Endothelial cell of umbilical vein (primary cell): ENCODE results near the gene RAB40C. TPM values are rescaled to one million over a fixed set of nuclear protein-coding genes. Genes with fewer than 3 reads are reported as not detected.

ENCODE experiments used
- BruUV-seq: library from RNA; stranded (reverse); fragments of 400-500 nt; replicated peaks from 2 replicates; lab custom pipeline; 2021; lab: Mats Ljungman, UMichigan
- CTCF ChIA-PET: fragments of 300-600, 350-600 bp; sonication (Branson Sonifier 250); formaldehyde crosslinking; loops from one replicate; lab custom pipeline; 2021; ENCODE audit warnings: antibody characterized with exemption, inconsistent platforms; lab: Charles Lee
- POLR2A ChIA-PET: fragments of 300-600, 350-600 bp; sonication (Branson Sonifier 250); formaldehyde crosslinking; loops from one replicate; lab custom pipeline; 2021; ENCODE audit warnings: antibody characterized with exemption, inconsistent platforms; lab: Charles Lee
- DNase-seq: peaks from one replicate; pipeline ENCODE4 v3.0.0-alpha.2; 2011; ENCODE audit warnings: low read depth, low spot score
- FAIRE-seq: peaks from 2 replicates; lab custom pipeline; 2011; peaks lifted over from hg19 to GRCh38; lab: Jason Lieb, UNC
- H2AFZ ChIP-seq: 2 replicates; pipeline ENCODE4 v1.6.0; 2012; ENCODE audit warnings: low read depth, low read length, control low read depth, inconsistent platforms
- H3K27ac ChIP-seq: 2 replicates; pipeline ENCODE4 v1.5.1; 2011; ENCODE audit warnings: low read depth, mild to moderate bottlenecking, control low read depth, low read length, moderate library complexity; ENCODE audit not compliant: insufficient read depth
- H3K27me3 ChIP-seq, 2 experiments: 2 replicates each; pipeline versions ENCODE4 v1.6.0 to v1.6.1; 2011; ENCODE audit warnings: low read length in 2 of 2, mixed read lengths in 1 of 2; ENCODE audit not compliant: control insufficient read depth in 2 of 2, insufficient read depth in 2 of 2
- H3K36me3 ChIP-seq, 2 experiments: 2 replicates in 1 of 2; 3 replicates in 1 of 2; pipeline ENCODE4 v1.5.1; 2011; ENCODE audit warnings: low read length in 2 of 2, mild to moderate bottlenecking in 1 of 2, moderate library complexity in 1 of 2; ENCODE audit not compliant: control insufficient read depth in 2 of 2, insufficient read depth in 2 of 2; ENCODE audit errors: extremely low read depth in 1 of 2
- H3K4me1 ChIP-seq: 3 replicates; pipeline ENCODE4 v1.5.1; 2011; ENCODE audit warnings: mild to moderate bottlenecking, low read length; ENCODE audit not compliant: control insufficient read depth, insufficient read depth; ENCODE audit errors: extremely low read depth
- H3K4me2 ChIP-seq: 2 replicates; pipeline ENCODE4 v1.6.1; 2011; ENCODE audit warnings: low read length, control low read depth, mixed read lengths; ENCODE audit not compliant: insufficient read depth
- H3K4me3 ChIP-seq, 3 experiments: fragments of 200-600 bp in 1 of 3; sonication (generic), shearing (Covaris generic) in 1 of 3; replicated peaks in 1 of 3; 2 replicates each; pipeline ENCODE4 v1.5.1; 2011 to 2016; ENCODE audit warnings: control low read depth in 3 of 3, low read length in 3 of 3, mild to moderate bottlenecking in 2 of 3, inconsistent platforms in 1 of 3, low read depth in 1 of 3, moderate library complexity in 1 of 3; ENCODE audit not compliant: insufficient read depth in 1 of 3
- H3K79me2 ChIP-seq: 2 replicates; pipeline ENCODE4 v1.6.0; 2012; ENCODE audit warnings: low read length, inconsistent platforms; ENCODE audit not compliant: control insufficient read depth, insufficient read depth
- H3K9ac ChIP-seq: replicated peaks from 2 replicates; pipeline ENCODE3; 2011; ENCODE audit warnings: low read length, control low read depth; ENCODE audit not compliant: insufficient read depth; ENCODE audit errors: extremely low read depth
- H3K9me1 ChIP-seq: replicated peaks from 3 replicates; pipeline ENCODE4 v1.6.0; 2011; ENCODE audit warnings: mild to moderate bottlenecking, low read length; ENCODE audit not compliant: control insufficient read depth, insufficient read depth; ENCODE audit errors: extremely low read depth
- H3K9me3 ChIP-seq: replicated peaks from 2 replicates; pipeline ENCODE4 v1.5.1; 2012; ENCODE audit warnings: low read length, inconsistent platforms; ENCODE audit not compliant: control insufficient read depth, insufficient read depth
- H4K20me1 ChIP-seq: replicated peaks from 2 replicates; pipeline ENCODE3; 2011; ENCODE audit warnings: mild to moderate bottlenecking, low read length; ENCODE audit not compliant: control insufficient read depth, insufficient read depth; ENCODE audit errors: extremely low read depth
- CTCF ChIP-seq, 2 donors: IDR thresholded peaks; 1 replicate in 1 of 2; 2 replicates in 1 of 2; pipeline ENCODE4 v1.5.1; 2011; ENCODE audit warnings: low read length in 2 of 2, mild to moderate bottlenecking in 2 of 2, moderate library complexity in 2 of 2, control low read depth in 1 of 2, inconsistent platforms in 1 of 2, low read depth in 1 of 2; ENCODE audit not compliant: insufficient read depth in 1 of 2; ENCODE audit errors: extremely low read depth in 1 of 2
- EZH2 ChIP-seq: IDR thresholded peaks from 2 replicates; pipeline ENCODE4 v1.6.1; 2012; ENCODE audit warnings: borderline replicate concordance, low read depth, mild to moderate bottlenecking, moderate library complexity, low read length, inconsistent platforms; ENCODE audit not compliant: severe bottlenecking
- FOS ChIP-seq: IDR thresholded peaks from 2 replicates; pipeline ENCODE4 v1.6.1; 2011; ENCODE audit warnings: mild to moderate bottlenecking, low read length, moderate library complexity, borderline replicate concordance; ENCODE audit not compliant: insufficient read depth
- GATA2 ChIP-seq: IDR thresholded peaks from 2 replicates; pipeline ENCODE4 v1.7.0; 2011; ENCODE audit warnings: low read depth, mild to moderate bottlenecking, moderate library complexity, mixed read lengths, low read length; ENCODE audit not compliant: insufficient read length, insufficient read depth
- JUN ChIP-seq: IDR thresholded peaks from 2 replicates; pipeline ENCODE4 v1.6.1; 2011; ENCODE audit warnings: borderline replicate concordance, low read depth; ENCODE audit not compliant: insufficient read length, insufficient read depth
- MYC ChIP-seq: IDR thresholded peaks from one replicate; pipeline ENCODE4 v1.6.1; 2011; ENCODE audit warnings: mild to moderate bottlenecking, low read depth, low read length
- POLR2A ChIP-seq: IDR thresholded peaks from 2 replicates; pipeline ENCODE4 v1.6.1; 2012; ENCODE audit warnings: low read depth, mild to moderate bottlenecking, control low read depth, low read length
- POLR2AphosphoS5 ChIP-seq: IDR thresholded peaks from 2 replicates; pipeline ENCODE4 v1.6.1; 2012; ENCODE audit warnings: low read depth, mild to moderate bottlenecking, control low read depth, low read length, moderate library complexity; ENCODE audit not compliant: insufficient read depth
- dilution Hi-C: fragments of 300-500 bp; cut with MboI; formaldehyde crosslinking; loops from one replicate; pipeline ENCODE4 v1.15.0; 2019; ENCODE audit warnings: low sequenced_read_pairs; ENCODE audit not compliant: extremely low pct_ligation_motif_present
- intact Hi-C: fragments of 100-400 bp; cut with micrococcal nuclease; formaldehyde crosslinking; loops from one replicate; pipeline ENCODE4 v1.10.0; 2022
- polyA plus RNA-seq, 4 experiments: library from polyadenylated mRNA; depleted of rRNA in 3 of 4; stranded (reverse) in 3 of 4; unstranded in 1 of 4; fragments of >200 nt; gene quantifications; 2 replicates each; pipeline versions ENCODE4 v1.2.1 to v1.2.3, GENCODE V29; 2011 to 2012; ENCODE audit warnings: missing spikeins in 1 of 4
- total RNA-seq: library from RNA; stranded (reverse); gene quantifications from 2 replicates; pipeline ENCODE4 v1.2.3, GENCODE V29; 2021
- TF ChIP-seq, protein P1 (sequence below): IDR thresholded peaks from 2 replicates; pipeline ENCODE4 v1.6.1; 2011; ENCODE audit not compliant: insufficient read depth, insufficient read length

The RAB40C gene
- total and polyA plus RNA-seq, 2 donors (not counting 3 experiments of a cell fraction or from before 2014, with no cell fraction given): 12.4 to 18.8 TPM

DNA sequence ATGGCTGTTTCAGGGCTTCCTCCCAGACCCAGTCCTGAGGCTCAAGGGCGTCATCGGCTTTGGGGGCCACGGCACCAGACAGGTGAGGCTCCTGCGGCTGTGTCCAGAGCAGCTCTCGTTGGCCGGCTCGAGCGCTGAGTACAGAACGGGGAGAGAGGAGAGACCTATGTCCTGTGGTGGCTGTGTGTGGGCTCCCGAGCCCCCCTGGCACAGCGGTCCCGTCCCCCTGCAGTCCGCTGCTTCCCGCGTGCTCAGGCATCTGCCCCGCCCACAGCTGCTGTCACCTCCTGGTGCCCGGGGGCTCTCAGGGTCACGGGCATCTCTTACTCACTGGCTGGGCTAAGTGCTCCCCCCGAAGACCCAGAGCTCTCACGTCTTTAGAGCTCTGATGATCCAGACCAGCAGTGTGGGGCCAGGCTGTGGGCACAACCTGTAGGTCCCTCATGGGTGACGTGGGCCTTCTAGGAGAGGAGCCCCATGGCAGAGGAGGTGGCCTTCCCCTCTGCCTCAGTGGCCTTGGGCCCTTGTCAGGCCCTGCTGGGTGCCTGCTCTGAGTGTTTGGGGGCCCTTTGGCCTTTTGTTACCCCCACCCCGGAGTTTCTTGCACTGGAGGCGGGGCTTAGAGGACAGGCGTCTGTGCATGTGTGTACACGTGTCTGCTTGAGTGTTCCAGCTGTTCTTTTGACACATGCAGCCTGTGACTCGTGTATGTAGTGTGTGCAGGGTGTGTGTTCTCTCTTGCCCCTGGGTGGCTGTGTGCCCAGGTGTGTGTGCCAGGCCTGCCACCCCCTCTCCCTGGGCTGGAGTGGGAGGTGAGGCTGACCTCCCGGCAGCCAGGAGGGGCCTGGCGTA lies 62.8 kb downstream of the RAB40C start:
- TF ChIP-seq, protein P1, sequence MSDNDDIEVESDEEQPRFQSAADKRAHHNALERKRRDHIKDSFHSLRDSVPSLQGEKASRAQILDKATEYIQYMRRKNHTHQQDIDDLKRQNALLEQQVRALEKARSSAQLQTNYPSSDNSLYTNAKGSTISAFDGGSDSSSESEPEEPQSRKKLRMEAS: no peak
- TF ChIP-seq GATA2 (no peak), POLR2A (no peak), JUN (no peak), CTCF (IDR thresholded peaks at IDR 0.05; ENCODE audit: extremely low read depth in 1 of 2, insufficient read depth in 1 of 2, low read depth in 1 of 2, low read length in 2 of 2) (no peak), FOS (no peak), MYC (no peak), EZH2 (no peak), POLR2AphosphoS5 (no peak)
- H3K9ac ChIP-seq: no peak overlapping the region
- ChIA-PET POLR2A (no interaction called here), CTCF (interaction anchor here (0.6 to 3.0 kb wide), 3 partner anchors 8 to 251 kb away, joined by 3 to 16 read pairs (median 4); partner anchors contain the start of genes DECR2 and RHOT2)
- H3K79me2 ChIP-seq: no peaks in the 10 kb centered on the region
- H3K9me1 ChIP-seq: no peaks in the 10 kb centered on the region
- H3K27me3 ChIP-seq: no peaks in the 10 kb centered on the region
- H3K4me3 ChIP-seq: no peak overlapping the region
- H2AFZ ChIP-seq: no peak overlapping the region
- no peaks in the 10 kb centered on the region for H3K9me3 ChIP-seq
- intact Hi-C loops: no loop called here
- BruUV-seq: no TSS peak
- H3K4me1 ChIP-seq: peaks cover 8% of the 10 kb centered on the region
- H3K4me2 ChIP-seq: no peak overlapping the region
- H4K20me1 ChIP-seq: no peaks in the 10 kb centered on the region
- DNase-seq: no peak
- no peak for FAIRE-seq
- no peak overlapping the region for H3K27ac ChIP-seq
- dilution Hi-C loops: no loop called here
- H3K36me3 ChIP-seq: peaks cover 0 to 2% of the 10 kb centered on the region in 2 experiments
